CD4-positive, alpha-beta T cell treated with Interleukin-2 at 100 ng/mL for 4 hours (primary cell): ENCODE measurements around the gene PACRG.

Experiments used
- DNase-seq: peaks from one replicate; pipeline ENCODE4 v3.0.0-alpha.2; 2020; ENCODE audit warnings: low spot score

PACRG gene

GRCh38 chr6:162778603-162779002, 50.8 kb downstream of the PACRG start:
- no peak for DNase-seq

GRCh38 chr6:162785632-162786242, 58.0 kb downstream of the PACRG start:
- DNase-seq: no peak

DNA sequence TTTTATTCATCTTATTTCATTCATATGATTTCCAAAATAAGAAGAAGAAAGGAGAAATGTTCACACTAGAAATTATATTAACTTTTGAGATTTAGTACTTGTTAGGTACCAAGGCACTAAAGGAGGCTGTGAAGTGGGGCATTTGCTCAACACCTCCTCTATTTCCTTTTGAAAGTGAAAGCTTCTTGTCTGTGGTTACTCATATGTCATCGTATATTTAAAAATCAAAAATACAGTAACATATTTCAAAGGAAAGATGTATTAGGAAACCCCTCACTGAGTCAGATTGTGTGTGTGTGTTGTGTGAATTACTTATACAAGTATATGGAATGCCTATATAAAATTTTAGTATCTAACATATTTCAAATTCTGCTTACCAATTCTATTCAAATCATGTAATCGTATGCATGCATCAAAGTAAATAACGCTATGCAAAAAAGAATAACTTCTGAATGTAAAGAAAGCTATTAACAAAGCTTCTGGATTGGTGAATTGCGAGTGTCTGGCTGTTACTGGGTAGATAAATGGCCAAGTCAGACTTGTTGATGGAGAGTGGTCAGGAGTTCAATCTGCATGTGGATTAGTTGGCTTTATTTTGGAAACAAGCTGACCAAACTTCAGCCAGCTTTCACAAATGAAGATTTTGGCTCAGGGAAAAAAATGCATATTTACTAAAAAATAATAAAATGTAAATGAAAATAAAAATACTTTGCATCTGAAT, 70.9 kb downstream of the PACRG start:
- peak; percentile 10 for DNase-seq

DNA sequence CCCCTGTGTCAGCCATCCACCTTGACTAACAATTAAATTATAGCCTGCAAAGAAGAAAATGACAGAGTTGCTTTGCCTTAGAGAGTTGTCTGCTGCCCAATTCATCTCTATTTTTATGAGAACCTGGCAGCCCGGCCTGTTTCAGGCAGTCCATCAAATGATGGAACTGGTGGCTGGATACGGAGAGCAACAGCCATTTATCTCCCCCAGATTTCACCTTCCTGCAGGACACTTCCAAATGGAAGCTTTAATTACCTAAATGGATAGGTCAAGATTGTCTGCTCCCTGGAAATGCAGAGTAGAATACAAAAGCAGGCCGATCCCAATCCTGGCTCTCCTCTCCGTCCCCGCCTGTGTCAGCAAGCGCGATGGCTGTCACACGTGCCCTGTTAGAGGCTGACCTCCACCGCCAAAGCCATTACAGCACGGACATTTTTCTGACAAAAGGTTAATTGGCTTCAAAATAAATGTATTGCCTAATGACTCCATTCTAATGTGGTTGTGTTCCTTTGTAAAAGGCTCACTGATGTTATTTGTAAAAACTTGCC, 86.7 kb downstream of the PACRG start:
- no peak for DNase-seq

GRCh38 chr6:162817196-162817595, 89.4 kb downstream of the PACRG start:
- no peak for DNase-seq

GRCh38 chr6:162819284-162819683, 91.5 kb downstream of the PACRG start:
- no peak for DNase-seq

DNA sequence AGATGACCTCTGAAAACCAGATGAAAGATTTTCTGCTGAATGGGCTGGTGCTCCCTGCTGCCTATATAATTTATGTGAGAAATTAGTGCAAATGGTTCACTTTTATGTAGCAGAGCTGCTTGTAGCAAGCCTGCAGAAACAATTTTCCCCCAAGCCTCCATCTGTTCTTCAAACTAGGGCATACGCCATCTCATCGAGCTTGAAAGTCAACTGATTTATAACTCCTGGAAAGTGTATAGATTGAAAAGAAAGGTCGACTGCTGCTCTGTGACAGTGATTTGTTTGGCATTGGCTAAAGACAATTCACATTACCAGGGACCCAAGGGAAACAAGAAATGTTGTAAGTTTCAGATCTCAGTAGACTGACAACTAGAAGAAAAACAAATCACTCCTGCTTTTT, 93.3 kb downstream of the PACRG start:
- DNase-seq: no peak

DNA sequence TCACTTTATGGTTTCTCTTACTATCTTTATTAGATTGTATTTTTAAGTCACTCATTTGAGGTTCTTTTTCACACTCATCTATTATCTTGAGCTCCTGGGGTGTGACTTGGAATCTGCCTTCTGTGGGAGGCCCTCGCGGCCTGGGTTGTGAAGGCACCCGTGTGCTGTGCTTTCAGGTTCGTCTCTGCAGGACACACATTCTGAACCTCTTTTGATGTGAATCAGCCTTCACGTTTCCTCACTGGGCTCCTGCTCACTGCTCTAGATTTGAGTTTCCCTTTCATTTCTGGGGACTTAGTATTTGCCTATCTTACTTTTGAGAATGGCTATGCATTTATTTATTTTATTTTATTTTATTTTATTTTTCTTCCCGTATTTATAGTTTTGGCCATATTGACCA, 97.8 kb downstream of the PACRG start:
- DNase-seq: peak; percentile 7

- DNase-seq: no peak
These were observed 101.4 kb downstream of the PACRG start for GRCh38 chr6:162829013-162829742.

DNA sequence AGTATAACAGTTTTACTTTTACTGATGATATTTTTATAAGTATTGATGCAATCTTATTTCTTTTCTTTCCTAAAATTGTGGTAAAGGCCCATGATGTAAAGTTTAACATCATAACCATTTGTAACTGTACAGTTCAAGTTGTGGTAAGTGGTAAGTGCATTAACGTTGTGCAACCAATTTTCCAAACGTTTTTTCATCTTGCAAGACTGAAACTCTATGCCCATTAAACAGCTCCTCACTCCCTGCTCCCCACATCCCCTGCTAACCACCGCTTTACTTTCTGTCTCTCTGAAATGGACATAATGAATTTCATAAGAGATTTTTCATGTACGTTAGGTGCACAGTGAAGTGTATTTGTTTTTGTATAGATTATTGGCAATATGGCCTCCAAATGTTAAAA, 106.0 kb downstream of the PACRG start:
- DNase-seq: no peak

DNA sequence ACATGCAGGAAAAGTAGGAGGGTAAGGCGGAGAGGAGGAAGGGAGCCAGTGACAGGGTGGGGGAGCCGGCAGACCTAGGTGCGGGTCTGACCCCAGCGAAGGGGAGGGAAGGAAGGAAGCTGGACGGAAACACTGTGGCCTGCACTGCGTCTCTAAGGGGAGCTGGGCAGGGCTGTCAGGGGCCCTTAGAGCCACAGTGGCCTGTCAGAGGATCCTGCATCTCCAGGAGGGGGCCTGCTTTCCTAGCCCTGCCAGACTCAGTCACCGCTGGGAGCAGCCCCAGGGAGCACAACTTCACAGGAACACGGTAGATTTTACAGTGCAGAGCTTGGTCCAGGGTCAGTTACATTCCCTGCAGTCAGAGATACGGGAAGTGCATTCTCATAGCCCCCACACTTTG, 118.2 kb downstream of the PACRG start:
- DNase-seq: no peak

GRCh38 chr6:162846723-162847122, 118.9 kb downstream of the PACRG start:
- DNase-seq: no peak

- no peak for DNase-seq
These were observed 121.5 kb downstream of the PACRG start for GRCh38 chr6:162849269-162849668.

- no peak for DNase-seq
These were observed 124.4 kb downstream of the PACRG start for GRCh38 chr6:162852192-162852591.

DNA sequence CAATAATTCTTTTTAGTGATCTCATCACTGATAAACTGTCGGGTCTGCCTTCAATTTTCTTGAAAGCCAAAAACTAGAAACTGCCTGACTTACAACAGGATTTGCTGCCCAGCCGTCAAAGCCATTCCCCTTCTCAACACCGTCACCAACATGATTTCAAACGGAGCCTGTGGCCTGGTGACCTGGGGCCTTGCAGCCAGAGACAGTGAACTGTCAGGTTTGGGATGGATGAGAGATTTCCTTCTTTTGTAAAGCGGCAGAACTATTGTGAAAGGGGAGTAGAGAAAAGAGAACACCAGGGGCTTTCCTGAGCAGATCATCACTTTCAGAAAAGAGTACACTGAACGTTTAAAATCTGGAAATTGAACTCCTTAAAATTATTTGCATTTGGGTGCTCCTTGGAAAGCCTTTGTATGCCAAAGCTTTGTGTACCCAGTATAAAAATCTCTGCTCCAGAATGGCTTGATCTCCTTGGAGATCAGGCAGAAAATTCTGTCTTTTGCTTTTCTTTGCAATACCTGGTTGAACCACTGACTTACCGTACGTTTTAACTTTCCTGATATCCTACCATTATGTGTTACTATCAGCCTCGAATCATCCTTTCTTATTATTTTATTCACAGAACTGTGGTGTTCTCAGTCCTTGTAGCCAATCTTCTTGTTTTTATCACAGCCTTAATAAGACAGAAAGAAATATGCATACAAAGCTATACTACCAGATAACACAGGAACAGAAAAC, 125.2 kb downstream of the PACRG start:
- no peak for DNase-seq

- no peak for DNase-seq
These were observed 126.5 kb downstream of the PACRG start for GRCh38 chr6:162854228-162854627.

DNA sequence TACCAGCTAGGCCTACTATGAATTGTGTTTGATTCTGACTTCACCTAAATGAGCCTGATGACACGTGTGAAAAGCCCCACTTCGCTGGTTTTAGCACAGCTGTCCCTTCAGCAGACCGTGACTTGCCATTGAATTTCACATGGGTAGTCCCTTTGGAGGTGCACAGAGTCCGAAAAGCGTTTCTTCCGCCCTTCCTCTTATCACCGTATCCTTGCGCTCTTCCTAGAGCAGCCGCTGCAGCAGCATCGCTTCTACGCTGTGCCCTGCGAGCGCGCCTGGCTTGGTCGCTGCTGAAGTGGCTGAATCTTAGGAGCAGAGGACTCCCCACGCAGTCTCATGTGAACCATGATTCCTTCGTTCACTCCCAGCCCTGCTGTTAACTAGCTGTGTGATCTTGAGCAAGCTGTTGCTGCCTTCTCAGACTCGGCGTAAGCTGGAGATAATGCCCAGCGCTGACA, 127.0 kb downstream of the PACRG start:
- DNase-seq: no peak

DNA sequence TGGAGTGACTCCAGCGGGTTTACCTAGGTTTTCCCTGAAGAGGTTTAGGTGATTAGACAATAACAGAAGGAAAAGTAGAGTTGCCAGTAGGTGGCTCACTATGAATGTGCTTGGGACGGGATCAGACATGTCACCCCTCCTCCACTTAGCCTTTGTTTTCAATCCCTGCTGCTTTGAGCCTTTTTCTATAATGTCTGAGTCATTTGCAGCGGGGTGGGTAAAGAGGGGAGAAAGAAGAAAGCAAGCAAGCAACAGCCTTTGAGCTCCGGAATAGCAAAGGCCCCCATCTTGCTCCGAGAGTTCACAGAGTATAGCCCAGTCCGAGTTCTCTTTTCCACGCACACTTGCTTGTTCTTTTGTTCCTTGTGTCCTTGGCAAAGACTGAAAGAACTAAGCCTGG, 129.1 kb downstream of the PACRG start:
- DNase-seq: no peak

- no peak for DNase-seq
These were observed 129.6 kb downstream of the PACRG start for GRCh38 chr6:162857326-162857725.

- DNase-seq: no peak
These were observed 134.7 kb downstream of the PACRG start for GRCh38 chr6:162862462-162862861.

- no peak for DNase-seq
These were observed 135.2 kb downstream of the PACRG start for GRCh38 chr6:162862941-162863340.

DNA sequence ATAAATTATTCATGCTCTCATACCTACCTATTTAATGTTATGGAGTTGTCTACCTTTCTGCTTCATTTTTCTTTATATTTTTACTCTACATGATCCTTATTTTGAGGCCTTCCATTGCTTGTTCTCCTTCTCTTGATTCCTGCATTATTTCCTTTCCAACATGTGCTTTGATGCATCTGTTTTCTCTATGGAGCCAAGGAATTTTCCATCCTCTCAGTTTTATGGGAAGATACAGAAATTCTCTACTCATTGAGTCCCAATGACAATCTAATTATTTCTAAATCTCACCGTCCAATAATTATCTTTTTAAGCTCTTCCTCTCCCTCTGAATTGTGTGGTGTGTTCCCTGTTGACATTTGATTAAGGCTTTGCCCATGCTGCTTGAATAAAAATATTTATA, 136.0 kb downstream of the PACRG start:
- DNase-seq: no peak
